Measurements from ENCODE around the gene PDXDC1. TPM values are rescaled to one million over a fixed set of nuclear protein-coding genes. Genes with fewer than 3 reads are reported as not detected.
"Not testable (repeated sequence)": the region's sequence is repeated elsewhere in the genome, so short reads cannot be mapped to it uniquely, and the experiment has no call there.

PDXDC1 gene
- total and polyA plus RNA-seq, 9 of the 15 experiments (the other 6 are each of a cell fraction or from before 2014, with no cell fraction given) = 5.1 to 95.4 (median 45.8) TPM

DNA sequence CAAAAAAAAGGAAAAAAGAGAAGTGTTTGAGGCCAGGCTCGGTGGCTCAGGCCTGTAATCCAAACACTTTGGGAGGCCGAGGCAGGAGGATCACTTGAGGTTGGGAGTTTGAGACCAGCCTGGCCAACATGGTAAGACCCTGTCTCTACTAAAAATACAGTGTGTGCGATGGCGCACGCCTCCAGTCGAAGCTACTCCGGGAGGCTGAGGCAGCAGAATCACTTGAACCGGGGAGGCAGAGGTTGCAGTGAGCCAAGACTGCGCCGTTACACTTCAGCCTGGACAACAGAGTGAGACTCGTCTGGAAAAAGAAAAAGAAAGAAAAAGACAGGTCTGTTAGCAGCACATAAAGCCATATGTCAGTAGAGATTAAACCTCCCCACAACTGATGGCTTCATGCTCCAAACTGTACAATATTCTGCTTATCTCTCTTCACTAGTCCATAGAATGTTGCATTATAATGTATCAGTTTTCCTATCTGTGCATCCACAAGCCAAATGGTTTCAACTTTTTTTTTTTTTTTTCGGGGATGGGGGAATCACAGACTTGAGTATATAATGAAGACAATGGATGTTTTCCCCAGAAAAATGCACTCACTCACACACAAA lies 3.1 kb upstream of the PDXDC1 start:
- CTCF ChIA-PET (ENCODE audit: low intra/inter-chr PET ratio); H3K36me3 ChIP-seq (ENCODE audit: control insufficient read depth, insufficient read depth, low read length); in situ Hi-C loops (cut with MboI); POLR2A ChIA-PET; H3K4me2 ChIP-seq (ENCODE audit: insufficient read depth, low read length); intact Hi-C loops (cut with micrococcal nuclease); H3K9me1 ChIP-seq (ENCODE audit: control insufficient read depth, insufficient read depth, low read length); H3K4me3 ChIP-seq; H3K9me3 ChIP-seq (replicated peaks; ENCODE audit: control insufficient read depth, insufficient read depth, low read depth, low read length); H3K27ac ChIP-seq (ENCODE audit: extremely low read depth, low read depth, low read length); H3K27me3 ChIP-seq (ENCODE audit: control insufficient read depth in 2 of 2, insufficient read depth in 2 of 2, low read length in 2 of 2); H4K20me1 ChIP-seq (replicated peaks; ENCODE audit: control insufficient read depth, insufficient read depth, low read length); H3K9ac ChIP-seq (ENCODE audit: insufficient read depth in 1 of 2, low read depth in 2 of 2, low read length in 2 of 2); ATAC-seq; BruUV-seq (replicated peaks); H2AFZ ChIP-seq (ENCODE audit: low read depth, low read length); TF ChIP-seq TEAD4 (CRISPR knock-in tag; IDR thresholded peaks at IDR 0.05; ENCODE audit: borderline replicate concordance): not testable (repeated sequence)
- WGBS (ENCODE audit: insufficient coverage, low coverage, missing lambda C conversion rate) = 50% methylated on average over 12 of the region's 12 CpGs
- TF ChIP-seq STAT5A (IDR thresholded peaks at IDR 0.05; ENCODE audit: borderline replicate concordance, low read length) = 0 out of 2 replicates have a peak, but pooled peaks have one; percentile 22
- peak; percentile 61 for TF ChIP-seq CBFA2T2 (conservative IDR thresholded peaks at IDR 0.05)
- 0 out of 2 replicates have a peak, but pooled peaks have one; percentile 27 for TF ChIP-seq DPF2 (IDR thresholded peaks at IDR 0.05)
- peak; percentile 58 for TF ChIP-seq TCF3 (CRISPR knock-in tag; IDR thresholded peaks at IDR 0.05)
- TF ChIP-seq BCOR (IDR thresholded peaks at IDR 0.05) = peak; percentile 39; the same call in 1 of the 2 replicates
- TF ChIP-seq RCOR1 (IDR thresholded peaks at IDR 0.05; ENCODE audit: borderline replicate concordance in 1 of 2, low read depth in 2 of 2, low read length in 2 of 2) = 0 out of 4 replicates have a peak, but pooled peaks of 1 of the 2 experiments have one; percentile 21
- peak; percentile 50 for TF ChIP-seq MTA2 (IDR thresholded peaks at IDR 0.05; ENCODE audit: low read depth)
- TF ChIP-seq CBFA2T3 (IDR thresholded peaks at IDR 0.05) = peak; percentile 70
- TF ChIP-seq KDM1A (IDR thresholded peaks at IDR 0.05) = peak in 1 of 2 experiments; percentile 26; a peak in 2 of 4 replicates
- TF ChIP-seq TAL1 (IDR thresholded peaks at IDR 0.05) = peak; percentile 64
- TF ChIP-seq ARID1B (IDR thresholded peaks at IDR 0.05) = peak; percentile 73
- peak; percentile 63 for TF ChIP-seq TEAD4 (IDR thresholded peaks at IDR 0.05; ENCODE audit: low read length)
- TF ChIP-seq, protein P1, sequence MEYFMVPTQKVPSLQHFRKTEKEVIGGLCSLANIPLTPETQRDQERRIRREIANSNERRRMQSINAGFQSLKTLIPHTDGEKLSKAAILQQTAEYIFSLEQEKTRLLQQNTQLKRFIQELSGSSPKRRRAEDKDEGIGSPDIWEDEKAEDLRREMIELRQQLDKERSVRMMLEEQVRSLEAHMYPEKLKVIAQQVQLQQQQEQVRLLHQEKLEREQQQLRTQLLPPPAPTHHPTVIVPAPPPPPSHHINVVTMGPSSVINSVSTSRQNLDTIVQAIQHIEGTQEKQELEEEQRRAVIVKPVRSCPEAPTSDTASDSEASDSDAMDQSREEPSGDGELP (CRISPR knock-in tag; IDR thresholded peaks at IDR 0.05; ENCODE audit: borderline replicate concordance) = peak; percentile 29; the same call in 1 of the 2 replicates
- TF ChIP-seq ZNF384 (IDR thresholded peaks at IDR 0.05; ENCODE audit: low read depth, low read length) = peak; percentile 56
- peak; percentile 56 for TF ChIP-seq NCOR1 (IDR thresholded peaks at IDR 0.05)
- peak; percentile 45 for TF ChIP-seq MEIS2 (IDR thresholded peaks at IDR 0.05; ENCODE audit: partially characterized antibody)
- peak; percentile 88 for TF ChIP-seq ZNF121 (CRISPR knock-in tag; conservative IDR thresholded peaks at IDR 0.05)
- TF ChIP-seq, protein P2, sequence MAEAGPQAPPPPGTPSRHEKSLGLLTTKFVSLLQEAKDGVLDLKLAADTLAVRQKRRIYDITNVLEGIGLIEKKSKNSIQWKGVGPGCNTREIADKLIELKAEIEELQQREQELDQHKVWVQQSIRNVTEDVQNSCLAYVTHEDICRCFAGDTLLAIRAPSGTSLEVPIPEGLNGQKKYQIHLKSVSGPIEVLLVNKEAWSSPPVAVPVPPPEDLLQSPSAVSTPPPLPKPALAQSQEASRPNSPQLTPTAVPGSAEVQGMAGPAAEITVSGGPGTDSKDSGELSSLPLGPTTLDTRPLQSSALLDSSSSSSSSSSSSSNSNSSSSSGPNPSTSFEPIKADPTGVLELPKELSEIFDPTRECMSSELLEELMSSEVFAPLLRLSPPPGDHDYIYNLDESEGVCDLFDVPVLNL (CRISPR knock-in tag; IDR thresholded peaks at IDR 0.05; ENCODE audit: low read depth) = peak; percentile 33; the same call in 1 of the 2 replicates
- TF ChIP-seq SOX6 (IDR thresholded peaks at IDR 0.05) = 0 out of 2 replicates have a peak, but pooled peaks have one; percentile 25
- peaks cover 5 to 17% of the 10 kb centered on the region in 2 experiments; a peak in 4 of 5 replicates for H3K4me1 ChIP-seq (replicated peaks in 1 of 2; ENCODE audit: control insufficient read depth in 2 of 2, insufficient read depth in 2 of 2, low read length in 2 of 2)
- FAIRE-seq (peak; percentile 49), DNase-seq (ENCODE audit: extremely low read depth in 1 of 4, low spot score in 3 of 4) (peak in 2 of 4 experiments; percentile 29 to 55)
- peaks cover 18% of the 10 kb centered on the region for H3K79me2 ChIP-seq (ENCODE audit: control insufficient read depth, insufficient read depth, low read length)

All from K562 (cell line).